GM18868 (cell line): ENCODE measurements around the gene TRIOBP.

Experiments used
- ATAC-seq: cut with Tn5 transposase; IDR thresholded peaks from one replicate; pipeline ENCODE4 v1.9.1; 2021; ENCODE audit warnings: mild to moderate bottlenecking, moderate library complexity; ENCODE audit not compliant: unreplicated experiment

Gene TRIOBP

GRCh38 chr22:37802310-37803194, 105.7 kb downstream of the TRIOBP start:
- ATAC-seq, result no peak

- no peak for ATAC-seq
These were observed 106.4 kb downstream of the TRIOBP start for GRCh38 chr22:37803195-37803638.

GRCh38 chr22:37803639-37804351, 106.9 kb downstream of the TRIOBP start:
- ATAC-seq, result no peak

- ATAC-seq, result no peak
These were observed 107.6 kb downstream of the TRIOBP start for GRCh38 chr22:37804352-37804880.

- no peak for ATAC-seq
These were observed 108.3 kb downstream of the TRIOBP start for GRCh38 chr22:37804881-37805809.

GRCh38 chr22:37805810-37806277, 109.0 kb downstream of the TRIOBP start:
- no peak for ATAC-seq

- no peak for ATAC-seq
These were observed 109.8 kb downstream of the TRIOBP start for GRCh38 chr22:37806409-37807333.

GRCh38 chr22:37807410-37808293, 110.8 kb downstream of the TRIOBP start, which contains the start of gene GCAT:
Gene GCAT (plus strand): TSS chr22:37807934. CDS start chr22:37807968, 34 bp downstream.
- peak; percentile 82 for ATAC-seq

- no peak for ATAC-seq
These were observed 111.4 kb downstream of the TRIOBP start for GRCh38 chr22:37808294-37808657.

- no peak for ATAC-seq
These were observed 113.0 kb downstream of the TRIOBP start for GRCh38 chr22:37809672-37810333.

GRCh38 chr22:37811867-37812266, 115.0 kb downstream of the TRIOBP start:
- ATAC-seq, result no peak

- no peak for ATAC-seq
These were observed 116.2 kb downstream of the TRIOBP start for GRCh38 chr22:37812869-37813678.

GRCh38 chr22:37815593-37815992, 118.7 kb downstream of the TRIOBP start:
- ATAC-seq, result no peak

- ATAC-seq, result no peak
These were observed 119.8 kb downstream of the TRIOBP start for GRCh38 chr22:37816543-37817180.

- no peak for ATAC-seq
These were observed 121.0 kb downstream of the TRIOBP start for GRCh38 chr22:37817705-37818408.
